ENCODE results near the gene BTG1.

The BTG1 gene

DNA sequence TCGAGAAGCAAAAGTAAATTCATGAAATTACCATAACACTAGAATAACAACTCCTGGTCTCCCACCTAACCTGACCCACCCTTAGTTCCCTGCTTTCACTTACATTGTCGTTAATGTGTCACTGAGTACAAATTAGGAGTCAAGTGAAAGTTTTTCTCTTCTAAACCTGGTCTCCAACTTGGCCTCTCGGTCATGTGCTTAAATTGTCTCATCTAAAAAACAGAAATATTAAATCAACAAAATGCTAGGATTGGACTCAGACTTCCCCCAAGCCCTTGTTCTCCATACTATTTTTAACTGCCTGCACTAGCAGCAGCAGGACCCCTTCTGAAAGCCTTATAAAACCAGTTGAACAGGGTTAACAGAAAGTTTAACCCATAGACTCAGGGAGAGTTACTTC is 1.8 kb upstream of the BTG1 start:
- Histone ChIP-seq H3K9me3 (ENCODE audit: control insufficient read depth in 1 of 2, low read length in 2 of 2) (no peaks in the 10 kb centered on the region), H3K4me1 (ENCODE audit: control insufficient read depth in 1 of 2, insufficient read depth in 2 of 2, low read length in 2 of 2) (peaks cover 0 to 4% of the 10 kb centered on the region in 2 donors), H3K4me3 (ENCODE audit: low read depth in 1 of 2, low read length in 2 of 2) (no peak overlapping the region), H3K27ac (ENCODE audit: low read length) (peak overlapping the region; percentile 88), H3K27me3 (ENCODE audit: low read depth, low read length) (no peaks in the 10 kb centered on the region), H3K36me3 (ENCODE audit: control insufficient read depth in 1 of 2, insufficient read depth in 2 of 2, low read length in 2 of 2) (peaks cover 13 to 14% of the 10 kb centered on the region in 2 donors)

DNA sequence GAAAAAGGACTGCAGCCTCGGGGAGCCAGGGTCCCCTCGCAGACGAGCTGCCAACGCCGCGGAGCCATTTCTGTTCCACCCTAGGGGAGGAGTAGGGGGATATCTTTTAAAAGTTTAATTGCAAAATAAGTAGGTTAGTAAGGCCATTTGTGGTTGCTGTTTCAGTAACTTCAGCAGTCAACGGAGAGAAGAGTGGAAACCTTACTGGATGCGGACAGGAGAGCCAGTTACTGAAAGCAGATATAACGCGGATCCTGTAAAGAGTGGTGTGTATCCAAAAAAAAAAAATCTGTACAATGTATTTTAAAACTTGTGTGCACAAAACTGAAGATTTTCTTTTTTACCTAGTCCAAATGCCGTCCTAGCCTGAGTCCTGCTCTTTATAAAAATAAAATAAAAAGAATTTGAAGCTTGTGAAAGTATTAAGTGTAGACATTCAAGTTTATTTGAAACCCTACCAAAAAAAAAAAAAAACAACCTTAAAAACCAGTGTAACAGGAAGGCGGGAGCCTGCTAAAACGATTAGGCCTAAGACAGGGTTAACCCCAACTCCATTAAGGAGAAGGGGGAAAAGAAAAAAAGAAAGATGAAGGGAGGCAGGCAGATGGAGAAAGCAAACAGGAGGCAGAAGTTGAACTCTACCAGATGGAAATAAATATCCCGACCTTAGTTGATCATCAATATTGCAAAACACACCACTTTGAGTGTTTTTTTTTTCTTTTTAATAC is 1.0 kb upstream of the BTG1 start:
- peaks cover 16 to 22% of the 10 kb centered on the region in 2 donors for H3K36me3 ChIP-seq (ENCODE audit: control insufficient read depth in 1 of 2, insufficient read depth in 2 of 2, low read length in 2 of 2)
- peak overlapping the region; percentile 81 to 95 for H3K4me3 ChIP-seq (ENCODE audit: low read depth in 1 of 2, low read length in 2 of 2)
- H3K27ac ChIP-seq (ENCODE audit: low read length): peak overlapping the region; percentile 88

DNA sequence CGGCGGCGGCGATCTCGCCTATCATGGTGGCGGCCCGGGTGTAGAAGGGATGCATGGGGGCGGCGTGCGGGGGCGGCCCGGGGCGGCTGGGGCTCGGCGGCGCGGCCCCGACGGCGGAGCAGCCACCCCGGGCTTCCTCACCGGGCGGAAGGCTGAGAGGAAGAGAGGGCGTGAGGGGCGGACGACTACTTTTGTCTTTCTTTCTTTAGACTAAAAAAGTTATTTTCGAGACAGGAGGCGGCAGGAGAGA is 240 bp downstream of the BTG1 start:
- Histone ChIP-seq H3K9me3 (ENCODE audit: control insufficient read depth in 1 of 2, low read length in 2 of 2) (no peaks in the 10 kb centered on the region), H3K4me3 (ENCODE audit: low read depth in 1 of 2, low read length in 2 of 2) (peak overlapping the region; percentile 95 to 98), H3K36me3 (ENCODE audit: control insufficient read depth in 1 of 2, insufficient read depth in 2 of 2, low read length in 2 of 2) (peaks cover 16 to 29% of the 10 kb centered on the region in 2 donors)

More for the DNA sequence above, 1.0 kb upstream of the BTG1 start:
- H3K9me3 ChIP-seq (ENCODE audit: control insufficient read depth in 1 of 2, low read length in 2 of 2): no peaks in the 10 kb centered on the region
- peaks cover 0 to 4% of the 10 kb centered on the region in 2 donors for H3K4me1 ChIP-seq (ENCODE audit: control insufficient read depth in 1 of 2, insufficient read depth in 2 of 2, low read length in 2 of 2)
- no peaks in the 10 kb centered on the region for H3K27me3 ChIP-seq (ENCODE audit: low read depth, low read length)

DNA sequence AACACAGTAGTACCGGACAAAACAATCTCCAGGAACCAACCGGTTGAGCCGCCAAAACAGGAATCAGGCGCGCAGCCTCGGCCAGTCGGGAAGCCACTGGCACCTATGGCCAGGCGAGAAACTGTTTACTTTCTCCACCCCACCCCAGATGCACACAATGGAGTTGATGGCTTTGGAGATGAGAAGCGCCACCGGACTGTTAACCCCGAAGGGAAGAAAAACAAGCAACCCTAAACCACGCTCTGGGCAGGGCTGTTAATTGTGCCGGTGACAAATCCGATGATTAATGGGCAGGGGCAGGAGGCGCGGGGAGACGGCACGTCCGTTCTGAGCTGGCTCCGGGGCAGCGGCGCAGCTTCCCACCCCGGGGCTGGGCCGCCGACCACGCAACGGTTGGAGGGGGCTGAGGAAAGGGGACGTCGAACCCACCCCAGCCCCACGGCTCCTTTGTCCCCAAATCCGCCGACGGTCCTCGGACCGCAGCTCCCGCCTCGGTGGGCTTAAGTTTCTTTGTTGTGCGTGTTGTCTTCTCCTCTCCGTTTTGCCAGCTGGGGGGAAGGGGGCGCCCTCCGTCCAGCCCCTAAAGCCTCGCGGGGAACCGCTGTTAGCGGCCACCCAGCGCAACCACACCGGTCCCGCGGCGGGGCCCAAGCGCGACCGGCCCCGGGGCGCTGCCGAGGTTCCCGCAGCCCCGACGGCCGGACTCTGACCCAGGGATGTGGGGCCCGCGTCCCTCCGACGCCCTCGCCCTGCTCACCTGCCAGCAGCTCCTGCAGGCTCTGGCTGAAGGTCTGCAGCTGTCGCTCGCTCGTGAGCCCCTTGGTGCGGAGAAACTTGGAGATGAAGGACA is 790 bp downstream of the BTG1 start:
- Histone ChIP-seq H3K9me3 (ENCODE audit: control insufficient read depth in 1 of 2, low read length in 2 of 2) (no peaks in the 10 kb centered on the region), H3K4me1 (ENCODE audit: control insufficient read depth in 1 of 2, insufficient read depth in 2 of 2, low read length in 2 of 2) (peaks cover 3 to 4% of the 10 kb centered on the region in 2 donors), H3K27ac (ENCODE audit: low read length) (peak overlapping the region; percentile 93), H3K36me3 (ENCODE audit: control insufficient read depth in 1 of 2, insufficient read depth in 2 of 2, low read length in 2 of 2) (peaks cover 16 to 29% of the 10 kb centered on the region in 2 donors), H3K27me3 (ENCODE audit: low read depth, low read length) (no peaks in the 10 kb centered on the region), H3K4me3 (ENCODE audit: low read depth in 1 of 2, low read length in 2 of 2) (peak overlapping the region; percentile 95 to 98)

More for the DNA sequence above, 240 bp downstream of the BTG1 start:
- peak overlapping the region; percentile 93 for H3K27ac ChIP-seq (ENCODE audit: low read length)
- H3K27me3 ChIP-seq (ENCODE audit: low read depth, low read length): no peaks in the 10 kb centered on the region
- H3K4me1 ChIP-seq (ENCODE audit: control insufficient read depth in 1 of 2, insufficient read depth in 2 of 2, low read length in 2 of 2): peaks cover 0 to 4% of the 10 kb centered on the region in 2 donors

DNA sequence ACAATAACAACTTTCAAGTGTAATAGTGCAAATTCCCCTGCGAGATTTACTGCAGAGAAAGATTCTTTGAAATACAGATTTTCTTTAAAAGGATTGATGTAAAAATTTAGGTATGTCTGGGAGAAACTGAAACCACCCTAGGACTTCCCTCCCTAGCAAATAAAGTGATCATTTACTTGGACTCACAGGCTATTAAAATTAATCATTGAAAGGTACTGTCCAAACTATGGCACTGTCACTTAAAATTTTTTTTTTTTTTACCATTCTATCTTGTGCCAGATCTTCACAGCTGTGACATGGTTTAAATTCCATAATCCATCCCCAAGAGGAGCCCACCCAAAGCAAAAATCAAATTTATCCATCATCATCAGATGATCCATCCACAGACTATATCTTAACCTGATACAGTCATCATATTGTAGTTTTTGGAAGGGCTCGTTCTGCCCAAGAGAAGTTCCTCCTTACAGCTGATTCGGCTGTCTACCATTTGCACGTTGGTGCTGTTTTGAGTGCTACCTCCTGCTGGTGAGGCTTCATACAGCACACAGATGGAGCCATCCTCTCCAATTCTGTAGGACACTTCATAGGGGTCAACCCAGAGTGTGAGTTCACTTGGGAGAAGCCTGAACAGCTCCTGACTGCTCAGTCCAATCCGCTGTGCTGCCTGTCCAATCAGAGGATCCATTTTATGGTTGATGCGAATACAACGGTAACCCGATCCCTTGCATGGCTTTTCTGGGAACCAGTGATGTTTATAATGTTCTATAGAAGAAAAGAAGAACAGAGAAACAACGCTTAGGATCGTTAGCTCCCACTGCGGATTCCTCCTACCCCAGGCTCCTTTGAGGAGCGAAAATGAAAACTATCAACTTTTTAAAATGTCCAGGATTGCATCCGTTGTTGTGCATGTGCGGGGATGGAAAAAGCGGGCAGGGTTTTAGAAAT is 1.7 kb downstream of the BTG1 start:
- peak overlapping the region; percentile 95 to 98 for H3K4me3 ChIP-seq (ENCODE audit: low read depth in 1 of 2, low read length in 2 of 2)
- H3K9me3 ChIP-seq (ENCODE audit: control insufficient read depth in 1 of 2, low read length in 2 of 2): no peaks in the 10 kb centered on the region
- H3K36me3 ChIP-seq (ENCODE audit: control insufficient read depth in 1 of 2, insufficient read depth in 2 of 2, low read length in 2 of 2): peaks cover 16 to 29% of the 10 kb centered on the region in 2 donors
- H3K27me3 ChIP-seq (ENCODE audit: low read depth, low read length): no peaks in the 10 kb centered on the region
- H3K4me1 ChIP-seq (ENCODE audit: control insufficient read depth in 1 of 2, insufficient read depth in 2 of 2, low read length in 2 of 2): peaks cover 9 to 11% of the 10 kb centered on the region in 2 donors
- peak overlapping the region; percentile 93 for H3K27ac ChIP-seq (ENCODE audit: low read length)

DNA sequence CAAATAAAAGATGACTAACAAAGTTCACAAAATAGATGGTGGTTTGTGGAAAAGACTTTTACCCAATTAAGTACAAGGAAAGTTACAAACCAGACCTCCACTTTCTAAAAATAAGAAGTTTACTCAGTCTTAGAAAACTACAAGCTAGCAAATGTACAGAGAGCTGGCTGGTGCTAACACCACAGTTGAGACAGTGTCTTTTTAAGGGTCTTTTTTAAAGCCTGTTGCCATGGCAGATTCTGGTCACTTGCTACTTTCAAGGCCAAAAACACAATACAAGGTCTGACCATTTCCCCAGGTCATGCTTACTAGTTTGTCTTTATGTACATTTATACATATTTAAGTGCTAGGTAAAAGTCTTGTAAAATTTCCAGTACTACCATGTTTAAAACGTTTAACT is 2.4 kb downstream of the BTG1 start:
- Histone ChIP-seq H3K36me3 (ENCODE audit: control insufficient read depth in 1 of 2, insufficient read depth in 2 of 2, low read length in 2 of 2) (peaks cover 16 to 29% of the 10 kb centered on the region in 2 donors), H3K9me3 (ENCODE audit: control insufficient read depth in 1 of 2, low read length in 2 of 2) (no peaks in the 10 kb centered on the region), H3K27me3 (ENCODE audit: low read depth, low read length) (no peaks in the 10 kb centered on the region), H3K27ac (ENCODE audit: low read length) (peak overlapping the region; percentile 93), H3K4me1 (ENCODE audit: control insufficient read depth in 1 of 2, insufficient read depth in 2 of 2, low read length in 2 of 2) (peaks cover 10 to 11% of the 10 kb centered on the region in 2 donors), H3K4me3 (ENCODE audit: low read depth in 1 of 2, low read length in 2 of 2) (peak overlapping the region; percentile 95 to 98)

DNA sequence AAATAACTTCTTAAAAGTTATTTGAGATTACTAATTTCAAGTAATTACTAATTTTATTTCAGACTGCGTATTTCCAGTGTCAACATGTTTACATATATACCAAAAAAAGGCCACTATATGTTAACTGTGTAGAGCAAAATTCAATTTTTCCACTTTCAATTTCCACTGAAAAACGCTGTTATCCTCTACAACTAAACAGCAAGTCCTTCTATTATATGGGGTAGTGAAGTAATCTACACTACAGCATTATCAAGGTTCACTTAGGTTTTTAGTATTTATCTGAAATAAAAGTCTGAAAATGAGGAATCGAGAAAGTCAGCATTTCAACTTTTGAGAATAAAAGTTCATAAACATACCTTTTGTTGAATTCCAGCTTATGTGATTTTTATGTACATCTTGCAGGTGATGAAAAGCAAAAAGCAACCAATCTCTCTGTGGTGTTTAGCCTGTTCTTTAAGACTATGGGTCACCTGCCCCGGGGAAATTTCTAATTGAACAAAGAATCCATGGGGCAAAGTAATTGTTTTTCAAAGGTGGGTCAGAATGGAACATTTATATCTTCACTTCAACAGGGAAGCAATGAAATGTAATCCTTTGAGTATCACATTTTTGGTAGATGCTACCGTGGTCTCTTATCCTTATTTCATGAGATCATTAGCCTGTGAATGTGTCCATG is 3.3 kb downstream of the BTG1 start:
- H3K27ac ChIP-seq (ENCODE audit: low read length): peak overlapping the region; percentile 93
- H3K4me1 ChIP-seq (ENCODE audit: control insufficient read depth in 1 of 2, insufficient read depth in 2 of 2, low read length in 2 of 2): peaks cover 12 to 18% of the 10 kb centered on the region in 2 donors
- no peaks in the 10 kb centered on the region for H3K27me3 ChIP-seq (ENCODE audit: low read depth, low read length)
- peaks cover 16 to 29% of the 10 kb centered on the region in 2 donors for H3K36me3 ChIP-seq (ENCODE audit: control insufficient read depth in 1 of 2, insufficient read depth in 2 of 2, low read length in 2 of 2)
- H3K4me3 ChIP-seq (ENCODE audit: low read depth in 1 of 2, low read length in 2 of 2): peak overlapping the region; percentile 95 to 98
- H3K9me3 ChIP-seq (ENCODE audit: control insufficient read depth in 1 of 2, low read length in 2 of 2): no peaks in the 10 kb centered on the region

DNA sequence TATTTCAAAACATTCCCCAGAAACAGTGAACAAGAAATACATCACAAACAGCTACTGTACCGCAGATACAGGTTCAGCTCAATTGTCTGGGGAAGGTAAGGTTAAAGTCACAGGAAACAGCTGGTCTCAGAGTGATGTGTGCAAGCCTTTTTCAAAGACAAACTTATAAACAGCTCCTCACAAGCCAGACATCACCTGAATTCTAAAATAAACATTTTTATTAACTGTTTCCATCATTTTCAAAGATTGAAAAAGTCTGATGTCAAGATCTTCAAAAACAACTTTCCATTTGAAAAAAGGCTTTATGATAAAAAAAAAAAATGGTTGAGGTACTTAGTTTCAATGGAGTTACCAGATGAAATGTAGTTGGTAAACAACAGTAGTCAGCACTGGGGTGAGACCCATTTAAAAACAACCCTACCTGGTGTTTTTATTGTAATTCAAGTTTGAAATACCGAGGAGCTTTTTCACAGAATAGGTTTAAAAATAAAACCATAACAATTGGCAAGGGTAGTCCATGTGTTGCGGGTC is 4.0 kb downstream of the BTG1 start:
- Histone ChIP-seq H3K27me3 (ENCODE audit: low read depth, low read length) (no peaks in the 10 kb centered on the region), H3K36me3 (ENCODE audit: control insufficient read depth in 1 of 2, insufficient read depth in 2 of 2, low read length in 2 of 2) (peaks cover 16 to 29% of the 10 kb centered on the region in 2 donors), H3K4me1 (ENCODE audit: control insufficient read depth in 1 of 2, insufficient read depth in 2 of 2, low read length in 2 of 2) (peaks cover 19 to 22% of the 10 kb centered on the region in 2 donors), H3K27ac (ENCODE audit: low read length) (peak overlapping the region; percentile 93), H3K9me3 (ENCODE audit: control insufficient read depth in 1 of 2, low read length in 2 of 2) (no peaks in the 10 kb centered on the region), H3K4me3 (ENCODE audit: low read depth in 1 of 2, low read length in 2 of 2) (peak overlapping the region; percentile 95 to 98)

DNA sequence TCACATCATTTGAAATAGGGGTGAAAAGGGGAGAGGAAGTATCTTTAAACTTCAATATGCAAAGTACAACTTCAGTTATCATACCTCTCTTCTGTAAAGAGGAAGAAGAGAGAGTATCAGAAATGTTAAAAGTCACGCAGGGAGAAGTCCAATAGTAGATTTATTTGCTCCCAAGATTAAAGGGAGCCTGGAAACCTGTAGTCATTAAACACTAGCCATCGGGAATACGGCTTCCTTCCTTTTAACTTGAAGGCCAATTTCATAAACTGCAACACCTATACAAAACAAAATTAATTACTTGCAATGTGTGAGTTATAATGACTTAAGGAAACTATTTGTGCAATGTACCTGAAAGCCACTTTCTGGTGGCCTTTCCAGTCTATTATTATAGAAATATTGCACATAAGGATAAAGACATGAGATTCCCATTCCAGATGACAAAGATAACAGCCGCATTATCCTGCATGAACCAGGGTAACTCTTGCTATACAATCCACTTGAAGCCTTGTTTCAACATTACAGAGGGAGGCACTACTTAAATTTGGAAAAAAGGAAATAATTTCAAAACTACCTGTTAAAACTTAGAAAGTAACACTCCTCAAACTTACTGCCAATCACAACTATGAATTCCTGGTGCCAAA is 4.6 kb downstream of the BTG1 start:
- Histone ChIP-seq H3K27me3 (ENCODE audit: low read depth, low read length) (no peaks in the 10 kb centered on the region), H3K9me3 (ENCODE audit: control insufficient read depth in 1 of 2, low read length in 2 of 2) (no peaks in the 10 kb centered on the region), H3K4me1 (ENCODE audit: control insufficient read depth in 1 of 2, insufficient read depth in 2 of 2, low read length in 2 of 2) (peaks cover 22 to 25% of the 10 kb centered on the region in 2 donors), H3K36me3 (ENCODE audit: control insufficient read depth in 1 of 2, insufficient read depth in 2 of 2, low read length in 2 of 2) (peaks cover 16 to 29% of the 10 kb centered on the region in 2 donors), H3K4me3 (ENCODE audit: low read depth in 1 of 2, low read length in 2 of 2) (peak overlapping the region; percentile 95 to 98), H3K27ac (ENCODE audit: low read length) (peak overlapping the region; percentile 93)

DNA sequence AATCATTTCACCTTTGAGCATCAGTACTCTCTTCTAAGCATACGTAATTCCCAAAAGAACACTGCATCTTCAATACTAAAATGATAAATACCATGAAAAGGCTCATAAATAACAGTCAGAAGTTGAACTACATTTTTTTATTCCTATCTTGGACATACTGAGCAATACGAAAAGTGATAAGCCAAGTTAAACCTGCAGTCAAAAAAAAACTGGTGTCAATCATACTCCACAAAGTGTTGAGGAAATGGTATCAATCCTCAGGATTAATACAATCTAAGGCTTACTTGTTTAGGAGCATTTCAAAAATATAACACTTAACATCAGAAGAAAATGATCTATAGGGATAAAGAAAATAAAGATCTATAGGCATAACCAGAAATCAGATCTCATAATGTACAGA is 5.5 kb downstream of the BTG1 start:
- H3K27me3 ChIP-seq (ENCODE audit: low read depth, low read length): no peaks in the 10 kb centered on the region
- H3K4me3 ChIP-seq (ENCODE audit: low read depth in 1 of 2, low read length in 2 of 2): peak overlapping the region; percentile 95 to 98
- H3K4me1 ChIP-seq (ENCODE audit: control insufficient read depth in 1 of 2, insufficient read depth in 2 of 2, low read length in 2 of 2): peaks cover 23 to 27% of the 10 kb centered on the region in 2 donors
- no peaks in the 10 kb centered on the region for H3K9me3 ChIP-seq (ENCODE audit: control insufficient read depth in 1 of 2, low read length in 2 of 2)
- H3K36me3 ChIP-seq (ENCODE audit: control insufficient read depth in 1 of 2, insufficient read depth in 2 of 2, low read length in 2 of 2): peaks cover 16 to 29% of the 10 kb centered on the region in 2 donors
- peak overlapping the region; percentile 93 for H3K27ac ChIP-seq (ENCODE audit: low read length)
